Stimulated activated CD8-positive, alpha-beta memory T cell treated with anti-CD3 and anti-CD28 coated beads, Interleukin-15, amount 100 ng/mL, for 24 hours (primary cell): ENCODE data around the gene NSFL1C.

Experiments
- DNase-seq: peaks from one replicate; pipeline ENCODE4 v3.0.0-alpha.2; 2020; ENCODE audit warnings: low read depth

NSFL1C gene

GRCh38 chr20:1484438-1485116 lies 17.9 kb upstream of the NSFL1C start:
- no peak for DNase-seq

- no peak for DNase-seq
Measured at GRCh38 chr20:1479831-1480595, 13.4 kb upstream of the NSFL1C start.

- DNase-seq, result no peak
Measured at GRCh38 chr20:1478566-1478965, 11.9 kb upstream of the NSFL1C start.

DNA sequence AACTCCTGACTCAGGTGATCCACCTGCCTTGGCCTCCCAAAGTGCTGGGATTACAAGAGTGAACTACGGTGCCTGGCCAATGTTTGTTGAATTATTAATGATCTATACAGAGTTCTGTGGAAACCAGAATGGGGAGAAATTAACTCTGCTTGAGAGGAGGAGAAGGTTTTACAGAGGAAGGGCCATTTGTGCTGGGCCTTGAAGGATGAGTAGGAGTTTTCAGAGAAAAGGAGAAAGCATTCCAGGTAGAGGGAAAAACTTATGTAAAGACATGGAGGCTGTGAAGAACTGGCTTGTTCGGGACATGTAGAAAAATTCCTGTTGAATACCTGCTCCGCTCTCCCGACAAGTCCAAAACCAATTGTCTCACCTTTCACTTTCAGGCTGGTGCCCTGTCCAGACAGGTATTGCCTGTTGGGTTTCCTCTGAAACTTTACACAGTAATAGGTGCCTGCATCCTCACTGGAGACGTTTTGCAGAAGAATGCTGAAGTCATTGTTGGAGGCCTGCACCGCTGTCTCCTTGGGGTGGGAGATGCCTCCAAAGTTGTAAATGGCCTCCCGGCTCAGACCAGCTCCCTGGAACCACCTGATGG lies 11.3 kb upstream of the NSFL1C start:
- DNase-seq, result no peak

DNA sequence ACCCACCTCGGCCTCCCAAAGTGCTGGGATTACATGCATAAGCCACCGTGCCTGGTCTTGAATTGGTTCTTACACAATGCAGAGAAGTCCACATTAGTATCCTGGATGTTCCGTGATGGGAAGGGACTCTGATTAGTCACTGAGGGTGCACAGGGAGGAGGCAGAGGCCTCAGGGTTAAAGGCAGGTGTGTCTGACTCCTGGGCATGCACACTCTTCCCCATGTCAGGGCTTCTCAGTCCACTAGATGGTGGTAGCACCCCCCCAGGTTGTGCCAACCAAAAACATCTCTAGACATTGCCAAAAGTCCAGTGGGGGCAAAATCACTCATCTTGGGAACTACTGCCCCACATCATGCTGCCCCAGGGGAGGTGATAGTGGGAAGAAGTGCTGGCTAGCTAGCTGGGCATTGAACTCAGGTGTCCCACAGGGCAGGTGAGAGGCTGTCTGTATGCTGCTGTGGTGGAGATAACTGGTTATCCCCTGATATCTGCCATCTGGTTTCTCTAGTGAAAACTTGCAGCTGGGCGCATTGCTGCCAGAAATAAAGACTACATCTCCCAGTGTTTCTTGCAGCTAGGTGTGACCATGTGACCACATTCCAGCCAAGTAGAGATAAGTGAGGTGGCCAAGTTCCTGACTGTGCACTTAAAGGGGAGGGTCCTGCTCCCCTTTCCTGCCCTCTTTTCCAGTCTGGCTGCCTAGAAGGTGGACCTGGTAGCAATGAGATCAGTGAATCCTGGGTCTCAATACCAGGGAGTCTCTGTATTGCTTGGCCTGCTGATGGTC lies 8.4 kb upstream of the NSFL1C start:
- DNase-seq, result no peak

GRCh38 chr20:1474325-1474724 lies 7.7 kb upstream of the NSFL1C start:
- no peak for DNase-seq

DNA sequence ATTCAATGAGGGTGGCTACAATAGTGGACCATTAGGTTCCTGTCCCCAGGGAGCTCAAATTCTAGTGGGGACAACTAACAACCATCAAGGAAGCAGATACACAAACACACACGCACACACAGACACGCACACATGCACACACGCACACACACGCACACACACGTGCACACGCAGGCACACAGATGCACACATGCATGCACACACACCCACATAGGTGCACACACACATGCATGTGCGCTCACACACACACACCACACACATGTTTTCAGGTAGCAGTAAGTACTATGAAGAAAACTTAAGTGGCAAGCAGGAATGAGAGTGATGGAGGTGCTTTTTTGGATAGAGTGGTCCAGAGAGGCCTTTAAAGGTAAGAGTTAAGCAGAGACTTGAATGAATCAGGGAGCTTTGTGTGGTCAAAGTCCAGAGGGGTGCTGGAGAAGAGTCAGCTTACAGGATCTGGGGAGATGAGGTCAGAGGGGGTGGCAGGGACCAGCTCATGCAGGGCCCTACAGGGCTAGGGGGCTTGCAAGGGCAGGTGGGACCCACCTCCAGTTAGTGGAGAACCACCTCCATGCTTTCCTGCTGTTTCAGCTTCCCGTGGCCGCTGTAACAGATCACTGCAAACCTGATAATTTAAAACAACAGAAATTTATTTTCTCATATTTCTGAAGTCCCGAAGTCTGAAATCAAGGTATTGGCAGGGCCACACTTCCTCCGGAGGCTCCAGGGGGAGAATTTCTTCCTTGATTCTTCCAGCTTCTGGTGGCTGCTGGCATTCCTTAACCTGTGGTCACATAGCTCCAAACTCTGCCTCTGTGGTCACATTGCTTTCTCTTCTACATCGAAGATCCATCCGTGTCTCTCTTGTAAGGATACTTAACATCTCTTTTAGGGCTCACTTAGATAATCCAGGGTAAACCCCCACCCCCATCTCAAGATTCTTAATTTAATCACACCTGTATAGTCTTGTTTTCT lies 6.9 kb upstream of the NSFL1C start:
- no peak for DNase-seq

GRCh38 chr20:1472556-1473245 lies 6.1 kb upstream of the NSFL1C start:
- no peak for DNase-seq

- DNase-seq, result no peak
Measured at GRCh38 chr20:1471242-1471641, 4.6 kb upstream of the NSFL1C start.

DNA sequence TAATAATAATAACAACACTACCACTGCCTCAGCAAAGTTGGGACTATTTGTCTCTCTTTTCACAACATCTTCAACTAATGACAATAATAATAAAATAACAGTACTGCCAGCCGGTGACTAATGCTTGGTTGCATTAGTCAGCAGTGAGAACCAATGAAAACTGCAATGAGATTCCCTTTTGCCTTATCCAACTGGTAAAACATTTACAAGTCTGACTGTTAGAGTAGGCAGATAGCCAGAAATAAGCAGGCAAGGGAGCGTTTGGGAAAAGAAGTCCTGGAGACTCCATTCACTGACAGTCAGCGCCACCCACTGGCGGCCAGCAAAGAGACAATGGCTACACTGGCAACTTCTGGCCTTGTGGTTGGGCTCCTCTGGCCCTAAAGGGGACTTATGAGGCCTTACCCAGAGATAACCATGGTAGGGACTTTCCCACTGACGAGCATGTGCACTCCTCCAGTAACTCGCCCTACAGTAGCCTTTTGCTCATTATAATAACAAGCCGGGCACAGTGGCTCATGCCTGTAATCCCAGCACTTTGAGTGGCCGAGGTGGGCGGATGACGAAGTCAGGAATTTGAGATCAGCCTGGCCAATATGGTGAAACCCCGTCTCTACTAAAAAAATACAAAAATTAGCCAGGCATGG lies 3.4 kb upstream of the NSFL1C start:
- no peak for DNase-seq

- DNase-seq, result no peak
Measured at GRCh38 chr20:1469306-1469905, 2.8 kb upstream of the NSFL1C start.

GRCh38 chr20:1468117-1468624 lies 1.5 kb upstream of the NSFL1C start:
- no peak for DNase-seq

- DNase-seq, result no peak
Measured at GRCh38 chr20:1467355-1468116, 887 bp upstream of the NSFL1C start.

DNA sequence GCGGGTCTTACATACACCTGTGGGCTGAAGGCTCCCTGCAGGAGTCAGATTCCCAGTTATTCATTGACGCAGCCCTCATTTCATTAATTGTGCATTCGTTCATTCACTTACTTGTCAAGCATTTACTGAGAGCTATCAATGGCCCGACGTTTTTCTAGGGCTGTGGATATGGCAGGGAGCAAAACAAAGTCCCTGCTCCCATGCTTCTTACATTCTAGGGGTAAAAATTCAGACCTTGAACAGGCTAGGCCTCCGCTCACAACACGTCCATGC lies 369 bp upstream of the NSFL1C start:
- DNase-seq, result no peak

DNA sequence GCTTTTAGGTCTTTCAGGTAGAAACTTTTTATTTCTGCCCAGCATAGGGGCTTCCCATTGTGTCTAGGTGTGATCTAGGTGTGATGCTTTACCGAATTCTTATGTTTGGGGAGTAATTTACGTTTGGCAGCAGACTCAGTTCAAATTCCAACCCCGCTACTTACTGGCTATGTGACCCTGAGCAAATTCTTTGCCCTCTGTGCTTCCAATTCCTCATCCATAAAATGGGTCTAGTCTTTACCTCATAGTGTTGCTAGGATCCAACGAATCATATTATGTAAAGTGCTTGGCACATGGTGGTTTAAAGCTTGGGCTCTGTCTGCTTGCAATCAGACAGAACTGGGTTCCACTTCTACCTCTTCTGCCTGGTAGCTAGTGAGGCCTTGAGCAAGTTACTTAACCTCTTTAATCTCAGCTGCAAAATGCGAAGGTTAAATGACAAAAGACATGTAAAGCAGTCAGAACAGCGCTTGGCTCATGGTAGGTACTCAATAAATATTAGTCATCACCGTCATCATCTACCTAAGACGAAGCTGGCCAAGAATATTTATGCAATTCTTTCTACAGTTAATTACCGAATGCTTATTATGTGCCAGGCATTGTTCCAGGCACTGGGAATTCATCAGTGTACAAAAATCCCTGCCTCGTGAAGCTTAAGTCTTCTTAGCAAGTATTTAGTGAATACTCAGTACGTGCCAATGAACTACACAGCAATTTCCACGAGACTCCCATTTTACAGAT lies 1.0 kb downstream of the NSFL1C start:
- DNase-seq, result no peak

GRCh38 chr20:1463971-1464570 lies 2.6 kb downstream of the NSFL1C start:
- no peak for DNase-seq

DNA sequence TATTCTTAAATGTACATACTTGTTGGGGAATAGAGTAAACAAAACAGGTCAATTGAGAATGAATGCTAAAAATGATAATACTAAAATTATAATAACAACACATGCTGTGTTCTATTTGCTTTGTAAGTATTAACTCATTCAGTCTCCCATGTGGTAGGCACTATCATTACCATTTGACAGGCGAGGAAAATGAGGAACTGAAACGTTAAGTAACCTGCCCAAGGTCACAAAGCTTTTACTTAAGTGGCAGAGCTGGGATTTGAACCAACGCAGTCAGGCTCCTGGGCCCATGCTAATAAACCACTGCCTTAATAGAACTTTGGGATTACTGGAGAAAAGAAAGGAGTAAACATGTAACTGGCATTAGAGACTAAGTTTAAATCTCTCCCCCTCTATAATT lies 3.8 kb downstream of the NSFL1C start:
- DNase-seq, result no peak

- no peak for DNase-seq
Measured at GRCh38 chr20:1462001-1462400, 4.6 kb downstream of the NSFL1C start.
